Measurements from ENCODE around the gene RAPGEF5.
A peak's percentile ranks its signal among the peaks of the same experiment; 100 is the strongest.

RAPGEF5 gene

GRCh38 chr7:22348379-22348778 is 8.6 kb downstream of the RAPGEF5 start:
- DNase-seq: no peak

- peak; percentile 28 for DNase-seq
These were observed 10.4 kb downstream of the RAPGEF5 start for GRCh38 chr7:22346383-22347107.

GRCh38 chr7:22344655-22345054 is 12.3 kb downstream of the RAPGEF5 start:
- no peak for DNase-seq

- DNase-seq: no peak
These were observed 13.3 kb downstream of the RAPGEF5 start for GRCh38 chr7:22343612-22344011.

GRCh38 chr7:22343071-22343470 is 13.9 kb downstream of the RAPGEF5 start:
- DNase-seq: no peak

GRCh38 chr7:22339725-22340390 is 17.1 kb downstream of the RAPGEF5 start:
- DNase-seq: no peak

GRCh38 chr7:22338877-22339276 is 18.1 kb downstream of the RAPGEF5 start:
- no peak for DNase-seq

GRCh38 chr7:22338411-22338810 is 18.5 kb downstream of the RAPGEF5 start:
- no peak for DNase-seq

GRCh38 chr7:22333680-22334141 is 23.2 kb downstream of the RAPGEF5 start:
- peak; percentile 49 for DNase-seq

- DNase-seq: no peak
These were observed 24.5 kb downstream of the RAPGEF5 start for GRCh38 chr7:22332461-22332870.

- no peak for DNase-seq
These were observed 25.2 kb downstream of the RAPGEF5 start for GRCh38 chr7:22331704-22332103.

GRCh38 chr7:22330903-22331302 is 26.1 kb downstream of the RAPGEF5 start:
- DNase-seq: no peak

GRCh38 chr7:22329816-22330524 is 27.0 kb downstream of the RAPGEF5 start:
- no peak for DNase-seq

GRCh38 chr7:22326181-22326580 is 30.8 kb downstream of the RAPGEF5 start:
- no peak for DNase-seq

GRCh38 chr7:22325671-22326070 is 31.3 kb downstream of the RAPGEF5 start:
- DNase-seq: peak; percentile 78

- no peak for DNase-seq
These were observed 33.2 kb downstream of the RAPGEF5 start for GRCh38 chr7:22323714-22324113.

- no peak for DNase-seq
These were observed 36.5 kb downstream of the RAPGEF5 start for GRCh38 chr7:22320416-22320815.

- peak; percentile 71 for DNase-seq
These were observed 37.2 kb downstream of the RAPGEF5 start for GRCh38 chr7:22319424-22320403.

GRCh38 chr7:22318376-22318775 is 38.6 kb downstream of the RAPGEF5 start:
- no peak for DNase-seq

- no peak for DNase-seq
These were observed 39.3 kb downstream of the RAPGEF5 start for GRCh38 chr7:22317632-22318031.

- no peak for DNase-seq
These were observed 40.0 kb downstream of the RAPGEF5 start for GRCh38 chr7:22316914-22317313.

GRCh38 chr7:22307816-22308215 is 49.1 kb downstream of the RAPGEF5 start:
- DNase-seq: no peak

GRCh38 chr7:22305706-22306105 is 51.2 kb downstream of the RAPGEF5 start:
- no peak for DNase-seq

Data from NCI-H748 treated with DMSO at 0.1 percent for 48 hours (cell line).